GM13976 (cell line): Measurements from ENCODE around the gene RNASEH2B.

Experiments
- DNase-seq: peaks from one replicate; pipeline ENCODE4 v3.0.0; 2012; ENCODE audit warnings: low spot score
- in situ Hi-C: fragments of 300-500 bp; cut with MboI; formaldehyde crosslinking; loops from one replicate; pipeline ENCODE4 v1.12.0; 2022; ENCODE audit warnings: low sequenced_read_pairs, mixed read lengths, inconsistent platforms; ENCODE audit not compliant: unreplicated experiment
- TF ChIP-seq, protein P1 (sequence below): IDR thresholded peaks from 2 replicates; pipeline ENCODE4 v1.5.1; 2012; ENCODE audit warnings: borderline replicate concordance, mild to moderate bottlenecking; ENCODE audit not compliant: insufficient read depth; ENCODE audit errors: extremely low read depth, missing control alignments, control extremely low read depth

RNASEH2B gene

DNA sequence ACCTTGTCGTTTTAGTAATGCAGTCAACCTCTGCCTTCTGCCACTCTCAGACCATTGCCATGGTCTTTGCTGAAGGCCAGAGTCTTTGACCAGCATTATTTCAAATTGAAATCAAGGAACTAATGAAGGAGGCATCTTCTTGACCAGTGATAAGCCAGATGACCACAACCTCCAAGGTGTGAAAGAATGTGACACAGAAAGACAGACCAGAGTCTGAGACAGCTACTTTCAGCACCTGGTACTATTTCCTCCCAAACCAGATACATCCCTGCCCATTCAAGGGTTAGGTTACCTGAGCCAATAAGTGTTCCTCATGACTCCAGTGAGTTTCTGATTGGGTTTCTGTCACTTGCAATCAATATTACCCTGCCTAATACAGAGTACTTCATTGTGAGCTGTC lies 20.3 kb upstream of the RNASEH2B start:
- TF ChIP-seq, protein P1, sequence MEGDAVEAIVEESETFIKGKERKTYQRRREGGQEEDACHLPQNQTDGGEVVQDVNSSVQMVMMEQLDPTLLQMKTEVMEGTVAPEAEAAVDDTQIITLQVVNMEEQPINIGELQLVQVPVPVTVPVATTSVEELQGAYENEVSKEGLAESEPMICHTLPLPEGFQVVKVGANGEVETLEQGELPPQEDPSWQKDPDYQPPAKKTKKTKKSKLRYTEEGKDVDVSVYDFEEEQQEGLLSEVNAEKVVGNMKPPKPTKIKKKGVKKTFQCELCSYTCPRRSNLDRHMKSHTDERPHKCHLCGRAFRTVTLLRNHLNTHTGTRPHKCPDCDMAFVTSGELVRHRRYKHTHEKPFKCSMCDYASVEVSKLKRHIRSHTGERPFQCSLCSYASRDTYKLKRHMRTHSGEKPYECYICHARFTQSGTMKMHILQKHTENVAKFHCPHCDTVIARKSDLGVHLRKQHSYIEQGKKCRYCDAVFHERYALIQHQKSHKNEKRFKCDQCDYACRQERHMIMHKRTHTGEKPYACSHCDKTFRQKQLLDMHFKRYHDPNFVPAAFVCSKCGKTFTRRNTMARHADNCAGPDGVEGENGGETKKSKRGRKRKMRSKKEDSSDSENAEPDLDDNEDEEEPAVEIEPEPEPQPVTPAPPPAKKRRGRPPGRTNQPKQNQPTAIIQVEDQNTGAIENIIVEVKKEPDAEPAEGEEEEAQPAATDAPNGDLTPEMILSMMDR: no peak
- in situ Hi-C loops: no loop called here

DNA sequence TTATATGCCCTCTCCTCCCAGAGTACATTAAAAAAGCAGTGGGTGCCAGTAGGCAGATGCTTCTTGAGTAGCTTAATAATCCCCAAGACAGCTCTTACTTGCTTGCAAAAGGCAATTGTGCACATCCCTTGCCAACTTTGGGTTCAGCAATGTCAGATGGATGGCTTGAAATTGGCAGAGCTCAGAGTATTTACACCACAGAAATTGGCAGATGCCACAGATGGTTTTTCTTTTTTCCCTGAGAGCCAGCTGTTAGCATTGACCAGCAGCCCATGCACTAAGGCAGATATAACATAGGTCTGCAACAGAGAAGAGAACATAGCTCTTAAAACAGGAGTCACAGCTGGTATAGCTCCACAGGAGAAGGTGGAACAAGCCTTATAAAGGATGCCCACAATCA lies 18.4 kb upstream of the RNASEH2B start:
- TF ChIP-seq, protein P1: no peak
- in situ Hi-C loops: no loop called here
- no peak for DNase-seq

More for the DNA sequence above, 20.3 kb upstream of the RNASEH2B start:
- DNase-seq: no peak

DNA sequence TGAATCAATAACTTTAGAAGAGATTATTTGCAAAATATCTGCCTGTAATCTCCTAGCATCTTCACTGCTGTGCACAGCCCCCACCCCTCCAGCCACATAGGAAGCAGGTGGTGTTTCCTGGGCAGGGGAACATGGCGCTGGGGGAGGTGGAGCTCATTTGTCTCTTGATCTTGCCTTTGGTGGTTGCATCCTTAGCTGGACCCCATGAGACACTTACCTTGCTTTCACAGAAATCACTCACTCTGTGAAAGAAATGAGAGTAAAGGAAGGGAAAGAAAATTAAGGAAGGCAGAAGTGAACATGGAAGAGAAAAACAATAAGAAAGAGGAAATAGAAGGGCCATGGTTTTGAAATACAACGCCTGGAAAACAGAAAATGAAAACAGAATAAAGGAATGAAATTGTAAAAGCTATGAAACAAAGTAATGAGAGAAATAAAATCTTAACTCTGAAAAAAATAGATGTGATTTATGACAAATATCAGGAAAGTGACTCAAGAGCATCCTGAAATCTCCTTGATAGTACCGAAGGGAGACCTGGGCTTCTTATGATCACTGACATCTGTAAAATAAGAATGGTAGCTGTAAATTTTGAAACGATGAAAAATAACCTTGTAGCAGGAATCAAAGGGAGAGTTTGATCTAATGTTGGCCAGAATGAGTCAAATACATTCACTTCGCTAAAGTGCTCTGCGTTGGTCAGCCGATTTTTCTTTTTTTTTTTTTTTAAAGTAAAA lies 17.2 kb upstream of the RNASEH2B start:
- TF ChIP-seq, protein P1: no peak
- in situ Hi-C loops: no loop called here
- no peak for DNase-seq

DNA sequence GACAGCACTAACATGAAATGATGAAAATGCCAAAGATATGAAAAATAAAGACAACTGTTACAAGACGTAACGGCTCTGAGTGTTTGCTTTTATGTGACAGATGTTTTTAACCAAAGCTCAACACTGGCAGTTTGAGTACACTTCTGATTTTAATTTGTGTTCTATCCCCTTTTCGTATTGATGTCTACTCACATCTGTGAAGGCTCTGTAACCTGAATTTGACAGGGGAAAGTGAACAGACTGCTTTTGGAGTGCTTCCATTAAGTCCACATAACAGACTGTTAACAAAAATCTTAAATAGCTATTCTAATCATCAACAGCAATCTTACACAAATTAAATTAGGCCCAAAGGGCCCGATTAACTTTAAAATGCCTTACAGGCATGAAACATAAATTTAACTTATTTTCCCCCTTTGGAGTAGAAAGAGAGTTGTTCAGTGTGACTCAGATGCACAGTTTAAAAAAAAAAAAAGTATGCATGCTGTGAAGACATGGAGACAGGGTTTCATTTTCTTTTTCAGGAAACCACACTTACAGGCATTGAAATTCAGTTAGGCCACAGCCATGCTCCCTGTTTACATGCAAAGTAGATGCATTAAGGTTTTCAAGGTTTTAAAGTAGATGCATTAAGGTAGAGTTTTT lies 16.3 kb upstream of the RNASEH2B start:
- in situ Hi-C loops: no loop called here
- DNase-seq: peak; percentile 54
- TF ChIP-seq, protein P1: no peak

DNA sequence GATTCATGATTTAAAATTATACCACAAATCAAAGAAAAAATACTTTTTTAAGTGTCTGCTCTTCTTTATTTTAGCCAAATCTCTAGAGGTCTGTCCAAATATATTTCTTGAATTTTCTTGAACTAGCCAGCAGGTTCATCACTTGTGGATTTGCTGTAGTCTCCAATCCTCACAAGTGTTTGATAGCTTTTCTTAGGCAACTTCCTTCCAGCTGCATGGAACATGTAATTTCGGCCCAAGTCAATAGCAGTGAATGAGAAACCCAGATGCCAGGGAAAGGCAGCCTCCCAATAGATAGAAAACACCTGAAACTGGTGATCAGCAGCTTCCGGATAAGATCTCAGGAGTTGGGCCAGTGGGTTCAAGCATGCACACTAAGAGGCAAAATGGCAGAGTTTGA lies 15.6 kb upstream of the RNASEH2B start:
- TF ChIP-seq, protein P1: no peak
- in situ Hi-C loops: no loop called here
- DNase-seq: no peak

DNA sequence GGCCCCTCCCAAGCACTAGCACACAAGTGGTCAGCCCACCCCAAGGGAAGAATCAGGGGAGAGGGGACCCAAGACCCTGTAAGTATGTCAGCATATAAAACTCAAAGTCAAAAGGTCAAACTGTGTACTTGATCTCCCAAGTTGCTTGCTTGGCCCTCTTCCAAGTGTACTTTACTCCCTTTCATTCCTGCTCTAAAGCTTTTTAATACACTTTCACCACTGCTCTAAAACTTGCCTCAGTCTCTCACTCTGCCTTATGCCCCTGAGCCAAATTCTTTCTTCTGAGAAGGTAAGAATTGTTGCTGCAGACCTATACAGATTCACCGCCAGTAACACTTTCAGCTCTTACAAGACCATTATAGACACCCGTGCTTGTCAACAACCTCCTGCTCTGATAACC lies 15.1 kb upstream of the RNASEH2B start:
- DNase-seq: no peak
- TF ChIP-seq, protein P1: no peak
- in situ Hi-C loops: no loop called here
